Mononuclear cell (primary cell): ENCODE measurements around the gene METTL15. TPM values are rescaled to one million over a fixed set of nuclear protein-coding genes. Genes with fewer than 3 reads are reported as not detected.
"Not testable (repeated sequence)": the region's sequence is repeated elsewhere in the genome, so short reads cannot be mapped to it uniquely, and the experiment has no call there.

Source experiments
- H3K27me3 ChIP-seq: 2 replicates; pipeline ENCODE4 v1.6.0; 2011; ENCODE audit warnings: low read length, control low read depth; ENCODE audit not compliant: insufficient read depth
- H3K4me1 ChIP-seq: 2 replicates; pipeline ENCODE4 v1.5.1; 2011; ENCODE audit warnings: mild to moderate bottlenecking, low read length, control low read depth; ENCODE audit not compliant: insufficient read depth
- H3K4me3 ChIP-seq: 2 replicates; pipeline ENCODE4 v1.5.1; 2011; ENCODE audit warnings: mild to moderate bottlenecking, low read length, moderate library complexity
- H3K9me3 ChIP-seq: 2 replicates; pipeline ENCODE4 v1.5.1; 2011; ENCODE audit warnings: low read depth, mild to moderate bottlenecking, control low read depth, low read length
- total RNA-seq: library from RNA; depleted of rRNA; stranded (reverse); fragments of >200 nt; gene quantifications from one replicate; pipeline ENCODE4 v1.2.3, GENCODE V29; 2012

Gene METTL15
- total RNA-seq, 1 donor = 5.2 TPM

DNA sequence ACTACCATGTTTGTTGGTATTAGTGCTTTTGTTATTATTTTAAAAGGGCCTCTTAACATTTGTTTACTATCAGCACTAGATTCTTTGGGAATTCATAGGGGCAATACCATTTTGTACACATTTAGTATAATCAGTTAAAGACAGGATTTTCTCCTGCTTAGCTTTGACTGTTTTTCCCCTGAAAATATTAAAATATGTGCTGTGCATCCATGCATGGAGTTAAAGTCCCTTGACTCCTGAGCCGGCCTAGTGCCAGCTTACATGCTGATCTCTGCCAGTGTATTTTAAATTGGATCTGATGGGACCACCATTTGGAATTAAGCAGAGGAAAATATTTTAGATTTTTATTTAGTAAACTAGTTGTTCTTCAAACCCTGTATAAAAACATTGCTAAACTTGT, 161.4 kb downstream of the METTL15 start:
- H3K4me3 ChIP-seq = no peak overlapping the region
- no peaks in the 10 kb centered on the region for H3K4me1 ChIP-seq
- H3K27me3 ChIP-seq = no peaks in the 10 kb centered on the region
- H3K9me3 ChIP-seq = no peaks in the 10 kb centered on the region

DNA sequence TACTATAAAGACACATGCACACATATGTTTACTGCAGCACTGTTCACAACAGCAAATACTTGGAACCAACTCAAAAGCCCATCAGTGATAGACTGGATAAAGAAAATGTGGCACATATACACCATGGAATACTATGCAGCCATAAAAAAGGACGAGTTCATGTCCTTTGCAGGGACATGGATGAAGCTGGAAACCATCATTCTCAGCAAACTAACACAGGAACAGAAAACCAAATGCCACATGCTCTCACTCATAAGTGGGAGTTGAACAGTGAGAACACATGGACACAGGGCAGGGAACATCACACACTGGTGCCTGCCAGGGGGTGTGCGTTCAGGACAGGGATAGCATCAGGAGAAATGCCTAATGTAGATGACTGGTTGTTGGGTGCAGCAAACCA, 164.1 kb downstream of the METTL15 start:
- not testable (repeated sequence) for H3K9me3 ChIP-seq, H3K27me3 ChIP-seq, H3K4me3 ChIP-seq, H3K4me1 ChIP-seq

DNA sequence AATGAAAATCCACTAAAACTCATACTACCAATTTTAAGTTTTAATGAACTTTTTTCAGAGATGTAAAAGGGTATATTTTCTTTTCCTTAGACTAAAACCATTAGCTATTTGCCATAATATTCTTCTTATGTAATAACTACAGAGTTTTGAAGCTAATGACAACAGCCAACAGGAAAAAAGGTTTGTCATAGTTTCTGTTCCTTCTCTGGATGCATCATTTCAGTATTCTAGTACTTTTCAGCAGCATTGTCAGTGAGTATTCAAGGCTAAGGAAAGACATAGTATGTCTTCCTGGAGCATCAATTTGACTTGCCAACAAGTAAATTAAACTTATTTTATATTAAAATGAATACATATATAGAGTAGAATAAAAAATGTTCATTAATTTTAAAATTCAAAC, 166.0 kb downstream of the METTL15 start:
- no peaks in the 10 kb centered on the region for H3K27me3 ChIP-seq
- H3K4me3 ChIP-seq = no peak overlapping the region
- H3K4me1 ChIP-seq = no peaks in the 10 kb centered on the region
- no peaks in the 10 kb centered on the region for H3K9me3 ChIP-seq

- no peaks in the 10 kb centered on the region for H3K4me1 ChIP-seq
Observed at GRCh38 chr11:28284196-28284595, 176.0 kb downstream of the METTL15 start.

DNA sequence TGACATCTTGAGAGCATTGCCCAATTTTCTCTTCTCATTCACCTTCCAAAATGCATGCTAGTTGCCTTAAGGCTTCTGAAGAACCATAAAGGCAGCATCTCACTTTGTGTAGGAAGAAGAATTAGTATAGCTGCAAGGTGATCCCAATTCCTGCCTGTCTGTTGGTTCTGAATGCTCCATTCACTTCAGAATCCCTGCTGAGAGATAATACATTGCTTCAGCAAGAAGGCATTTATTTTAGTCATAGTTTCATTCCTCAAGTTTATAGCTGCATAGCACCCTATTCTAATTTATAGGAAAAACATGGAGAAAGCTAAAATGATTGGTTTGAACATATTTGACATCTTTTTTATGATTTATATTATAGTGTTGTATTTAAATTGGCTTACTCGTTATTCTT, 181.3 kb downstream of the METTL15 start:
- Histone ChIP-seq H3K9me3 (no peaks in the 10 kb centered on the region), H3K27me3 (no peaks in the 10 kb centered on the region), H3K4me3 (no peak overlapping the region), H3K4me1 (no peaks in the 10 kb centered on the region)

More at GRCh38 chr11:28284196-28284595, 176.0 kb downstream of the METTL15 start:
- Histone ChIP-seq H3K9me3 (no peaks in the 10 kb centered on the region), H3K4me3 (no peak overlapping the region), H3K27me3 (no peaks in the 10 kb centered on the region)

DNA sequence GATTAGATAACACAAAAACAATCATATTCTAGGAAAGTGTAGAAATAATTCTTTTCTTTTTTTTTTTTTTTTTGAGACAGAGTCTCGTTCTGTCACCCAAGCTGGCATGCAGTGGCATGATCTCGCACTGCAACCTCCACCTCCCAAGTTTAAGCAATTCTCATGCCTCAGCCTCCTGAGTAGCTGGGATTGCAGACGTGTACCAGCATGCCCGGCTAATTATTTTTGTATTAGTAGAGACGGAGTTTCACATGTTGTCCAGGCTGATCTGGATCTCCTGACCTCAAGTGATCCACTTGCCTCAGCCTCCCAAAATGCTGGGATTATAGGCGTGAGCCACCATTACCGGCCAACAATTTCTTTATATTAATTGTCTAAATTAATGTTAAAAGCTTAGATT, 182.8 kb downstream of the METTL15 start:
- H3K9me3 ChIP-seq, H3K4me1 ChIP-seq, H3K4me3 ChIP-seq, H3K27me3 ChIP-seq: not testable (repeated sequence)

GRCh38 chr11:28296426-28296825, 188.2 kb downstream of the METTL15 start:
- no peak overlapping the region for H3K4me3 ChIP-seq
- no peaks in the 10 kb centered on the region for H3K9me3 ChIP-seq
- no peaks in the 10 kb centered on the region for H3K4me1 ChIP-seq
- H3K27me3 ChIP-seq = no peaks in the 10 kb centered on the region

- Histone ChIP-seq H3K4me1 (no peaks in the 10 kb centered on the region), H3K9me3 (no peaks in the 10 kb centered on the region), H3K27me3 (no peaks in the 10 kb centered on the region), H3K4me3 (no peak overlapping the region)
Observed at GRCh38 chr11:28298209-28298608, 190.0 kb downstream of the METTL15 start.

DNA sequence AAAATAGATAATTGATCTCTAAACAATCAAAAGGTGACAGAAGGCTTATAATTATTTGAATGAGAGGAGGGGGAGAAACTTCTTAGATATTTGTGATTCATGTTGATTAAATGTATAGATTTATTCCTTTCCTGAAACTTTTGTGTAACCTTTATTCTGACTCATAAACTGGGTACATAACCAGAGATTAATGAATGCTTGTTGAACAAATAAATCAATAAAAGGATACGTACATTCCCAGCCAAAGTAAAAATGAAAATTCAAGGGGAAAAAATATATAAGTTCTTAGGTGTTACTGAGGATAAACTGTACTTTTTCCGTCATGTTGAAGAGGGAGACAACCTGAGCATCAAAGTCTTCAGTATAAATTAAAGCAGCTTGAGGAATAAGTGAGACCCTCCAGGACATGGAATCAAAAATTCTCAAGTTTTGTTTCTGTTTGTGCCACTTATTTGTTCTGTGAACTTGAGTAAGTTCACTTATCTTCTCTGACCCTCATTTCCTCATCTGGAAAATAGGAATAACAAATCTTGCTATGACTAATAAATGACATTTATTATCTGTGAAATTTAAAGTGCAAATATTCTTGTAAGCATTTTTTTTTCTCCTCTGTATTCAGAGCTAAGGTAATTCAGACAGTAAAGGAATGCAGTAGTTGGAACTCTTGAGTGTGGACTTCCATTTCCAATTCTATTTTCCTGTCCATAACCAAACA, 195.4 kb downstream of the METTL15 start:
- Histone ChIP-seq H3K27me3 (no peaks in the 10 kb centered on the region), H3K4me3 (no peak overlapping the region), H3K4me1 (no peaks in the 10 kb centered on the region), H3K9me3 (no peaks in the 10 kb centered on the region)

DNA sequence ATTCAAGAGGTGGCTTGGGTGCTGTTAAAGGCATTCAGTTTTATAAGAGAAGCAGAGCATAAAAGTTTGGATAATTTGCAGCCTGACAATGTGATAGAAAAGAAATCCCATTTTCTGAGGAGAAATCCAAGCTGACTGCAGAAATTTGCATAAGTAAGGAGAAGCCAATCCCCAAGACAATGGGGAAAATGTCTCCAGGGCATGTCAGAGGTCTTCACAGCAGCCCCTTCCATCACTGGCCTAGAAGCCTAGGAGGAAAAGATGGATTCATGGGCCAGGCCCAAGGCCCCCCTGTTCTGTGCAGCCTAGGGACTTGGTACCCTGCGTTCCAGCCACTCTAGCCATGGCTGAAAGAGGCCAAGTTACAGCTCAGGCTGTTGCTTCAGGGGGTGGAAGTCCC, 207.3 kb downstream of the METTL15 start:
- Histone ChIP-seq H3K4me3 (no peak overlapping the region), H3K4me1 (no peaks in the 10 kb centered on the region), H3K9me3 (no peaks in the 10 kb centered on the region), H3K27me3 (no peaks in the 10 kb centered on the region)

GRCh38 chr11:28318871-28319270, 210.7 kb downstream of the METTL15 start:
- Histone ChIP-seq H3K27me3 (no peaks in the 10 kb centered on the region), H3K9me3 (no peaks in the 10 kb centered on the region), H3K4me1 (no peaks in the 10 kb centered on the region), H3K4me3 (no peak overlapping the region)

GRCh38 chr11:28323621-28324020, 215.4 kb downstream of the METTL15 start:
- Histone ChIP-seq H3K27me3 (no peaks in the 10 kb centered on the region), H3K4me1 (no peaks in the 10 kb centered on the region), H3K9me3 (no peaks in the 10 kb centered on the region), H3K4me3 (no peak overlapping the region)

GRCh38 chr11:28332393-28332792, 224.2 kb downstream of the METTL15 start:
- H3K4me1 ChIP-seq, H3K9me3 ChIP-seq, H3K4me3 ChIP-seq, H3K27me3 ChIP-seq: not testable (repeated sequence)

GRCh38 chr11:28337701-28338100, 229.5 kb downstream of the METTL15 start:
- Histone ChIP-seq H3K27me3 (no peaks in the 10 kb centered on the region), H3K4me1 (no peaks in the 10 kb centered on the region), H3K4me3 (no peak overlapping the region), H3K9me3 (peaks cover 14% of the 10 kb centered on the region)

DNA sequence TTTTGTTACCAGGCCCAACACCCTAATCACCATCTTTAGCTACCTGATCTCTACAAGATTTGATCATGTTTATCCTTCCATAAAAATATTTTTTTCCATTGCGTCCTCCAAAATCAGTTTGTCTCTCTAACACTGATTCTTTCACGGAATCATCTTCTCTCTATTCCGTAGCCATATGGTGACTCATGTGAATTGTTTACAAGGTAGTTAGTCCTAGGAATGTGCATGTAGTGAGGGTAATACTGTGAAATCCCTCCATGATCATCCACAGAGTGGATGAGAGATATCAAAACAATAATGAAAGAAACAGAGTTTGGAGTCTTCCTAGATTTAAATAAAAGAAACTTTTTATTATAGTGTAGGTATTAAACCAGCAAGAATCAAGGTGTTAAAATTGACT, 230.2 kb downstream of the METTL15 start:
- no peaks in the 10 kb centered on the region for H3K27me3 ChIP-seq
- no peaks in the 10 kb centered on the region for H3K4me1 ChIP-seq
- H3K9me3 ChIP-seq = peaks cover 14% of the 10 kb centered on the region
- no peak overlapping the region for H3K4me3 ChIP-seq

DNA sequence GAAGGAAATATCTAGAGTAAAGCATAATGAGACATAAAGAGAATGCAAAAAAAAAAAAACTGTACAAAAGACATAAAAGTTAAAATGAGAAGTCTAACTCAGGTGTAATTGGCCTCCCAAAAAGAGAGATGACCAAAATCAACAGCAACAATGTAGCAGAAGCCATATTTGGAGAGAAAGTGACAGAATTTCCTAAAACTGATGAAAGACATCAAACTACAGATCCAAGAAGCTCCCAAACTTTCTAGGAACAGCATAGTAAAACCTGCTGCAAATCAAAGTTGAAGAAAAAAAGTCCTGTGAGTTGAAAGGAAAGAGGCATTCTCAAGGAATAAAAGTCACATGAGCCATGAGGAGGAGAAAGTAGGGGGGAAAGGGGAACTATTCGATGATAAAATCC, 231.3 kb downstream of the METTL15 start:
- Histone ChIP-seq H3K4me3 (no peak overlapping the region), H3K9me3 (peaks cover 14% of the 10 kb centered on the region), H3K4me1 (no peaks in the 10 kb centered on the region), H3K27me3 (no peaks in the 10 kb centered on the region)
